SJSA1 (cell line): ENCODE data around the gene BCL7C. TPM values are rescaled to one million over a fixed set of nuclear protein-coding genes. Genes with fewer than 3 reads are reported as not detected.
"Not testable (repeated sequence)": the region's sequence is repeated elsewhere in the genome, so short reads cannot be mapped to it uniquely, and the experiment has no call there.

Experiments used
- DNase-seq, 2 experiments: peaks; one replicate each; pipeline ENCODE4 v3.0.0-alpha.2; 2015 to 2020; ENCODE audit warnings: low spot score in 2 of 2, low read depth in 1 of 2
- H3K27ac ChIP-seq: fragments of 250-450 bp; sonication (Bioruptor Pico); 2 replicates; pipeline ENCODE4 v1.5.1; 2020; ENCODE audit warnings: mild to moderate bottlenecking, moderate library complexity
- H3K27me3 ChIP-seq: fragments of 250-450 bp; sonication (Bioruptor Pico); replicated peaks from 2 replicates; pipeline ENCODE4 v1.5.1; 2020; ENCODE audit warnings: mild to moderate bottlenecking, moderate library complexity
- H3K36me3 ChIP-seq: fragments of 250-450 bp; sonication (Bioruptor Pico); 2 replicates; pipeline ENCODE4 v1.5.1; 2020; ENCODE audit warnings: mild to moderate bottlenecking
- H3K4me1 ChIP-seq: fragments of 250-450 bp; sonication (Bioruptor Pico); replicated peaks from 2 replicates; pipeline ENCODE4 v1.6.1; 2021; ENCODE audit warnings: mild to moderate bottlenecking
- H3K4me3 ChIP-seq: fragments of 250-450 bp; sonication (Bioruptor Pico); 2 replicates; pipeline ENCODE4 v1.5.1; 2020; ENCODE audit warnings: mild to moderate bottlenecking
- H3K9me3 ChIP-seq: fragments of 250-450 bp; sonication (Bioruptor Pico); replicated peaks from 2 replicates; pipeline ENCODE4 v1.5.1; 2020; ENCODE audit warnings: mild to moderate bottlenecking
- total RNA-seq: library from RNA; depleted of rRNA; stranded (reverse); fragments of >200 nt; shearing (Covaris generic); gene quantifications from 2 replicates; pipeline ENCODE4 v1.2.3, GENCODE V29; 2014

Gene BCL7C
- total RNA-seq, 1 experiment from 2014 or later: 52.8 TPM

- no peak for DNase-seq
- no peaks in the 10 kb centered on the region for H3K27me3 ChIP-seq
- peaks cover 47% of the 10 kb centered on the region for H3K36me3 ChIP-seq
- H3K4me3 ChIP-seq: no peak overlapping the region
- H3K27ac ChIP-seq: no peak overlapping the region
- H3K9me3 ChIP-seq: no peaks in the 10 kb centered on the region
- H3K4me1 ChIP-seq: no peaks in the 10 kb centered on the region
Measured at GRCh38 chr16:30882429-30883310, 11.2 kb downstream of the BCL7C start.

GRCh38 chr16:30876867-30877266, 17.0 kb downstream of the BCL7C start:
- Histone ChIP-seq H3K4me1 (peaks cover 17% of the 10 kb centered on the region), H3K9me3 (no peaks in the 10 kb centered on the region), H3K36me3 (peaks cover 25% of the 10 kb centered on the region), H3K27me3 (no peaks in the 10 kb centered on the region), H3K27ac (no peak overlapping the region), H3K4me3 (no peak overlapping the region; the same call in 1 of the 2 replicates)
- no peak for DNase-seq

GRCh38 chr16:30875871-30876801, 17.7 kb downstream of the BCL7C start:
- DNase-seq: peak in 1 of 2 experiments; percentile 8
- Histone ChIP-seq H3K9me3 (no peaks in the 10 kb centered on the region), H3K27me3 (no peaks in the 10 kb centered on the region), H3K4me1 (peaks cover 17% of the 10 kb centered on the region), H3K4me3 (peak overlapping the region; percentile 66), H3K27ac (peak overlapping the region; percentile 77), H3K36me3 (peaks cover 29% of the 10 kb centered on the region)

GRCh38 chr16:30874821-30875717, 18.8 kb downstream of the BCL7C start:
- Histone ChIP-seq H3K36me3 (peaks cover 29% of the 10 kb centered on the region), H3K27ac (peak overlapping the region; percentile 77), H3K4me3 (peak overlapping the region; percentile 66), H3K27me3 (no peaks in the 10 kb centered on the region), H3K4me1 (peaks cover 17% of the 10 kb centered on the region), H3K9me3 (no peaks in the 10 kb centered on the region)
- DNase-seq: peak; percentile 87 to 92

- Histone ChIP-seq H3K36me3 (peaks cover 28% of the 10 kb centered on the region), H3K4me1 (peaks cover 17% of the 10 kb centered on the region), H3K4me3 (peak overlapping the region; percentile 66), H3K27me3 (no peaks in the 10 kb centered on the region), H3K9me3 (no peaks in the 10 kb centered on the region), H3K27ac (peak overlapping the region; percentile 77)
- DNase-seq: no peak
Measured at GRCh38 chr16:30874244-30874820, 19.5 kb downstream of the BCL7C start.

- H3K27me3 ChIP-seq: no peaks in the 10 kb centered on the region
- no peak for DNase-seq
Measured at GRCh38 chr16:30870904-30871303, 23.0 kb downstream of the BCL7C start.

GRCh38 chr16:30867747-30868146, 26.1 kb downstream of the BCL7C start:
- Histone ChIP-seq H3K27ac (no peak overlapping the region), H3K27me3 (no peaks in the 10 kb centered on the region), H3K4me3 (no peak overlapping the region), H3K36me3 (peaks cover 10% of the 10 kb centered on the region), H3K9me3 (no peaks in the 10 kb centered on the region), H3K4me1 (no peaks in the 10 kb centered on the region)
- no peak for DNase-seq

More at GRCh38 chr16:30870904-30871303, 23.0 kb downstream of the BCL7C start:
- Histone ChIP-seq H3K9me3 (no peaks in the 10 kb centered on the region), H3K4me3 (no peak overlapping the region), H3K4me1 (peaks cover 7% of the 10 kb centered on the region), H3K36me3 (peaks cover 17% of the 10 kb centered on the region), H3K27ac (no peak overlapping the region)

GRCh38 chr16:30866031-30866430, 27.8 kb downstream of the BCL7C start:
- Histone ChIP-seq H3K27me3 (no peaks in the 10 kb centered on the region), H3K36me3 (peaks cover 3% of the 10 kb centered on the region; the same call in 1 of the 2 replicates), H3K9me3 (no peaks in the 10 kb centered on the region), H3K27ac (no peak overlapping the region), H3K4me1 (no peaks in the 10 kb centered on the region), H3K4me3 (no peak overlapping the region)
- DNase-seq: no peak

GRCh38 chr16:30863178-30863577, 30.7 kb downstream of the BCL7C start:
- not testable (repeated sequence) for H3K27me3 ChIP-seq, H3K4me3 ChIP-seq, H3K9me3 ChIP-seq, DNase-seq, H3K36me3 ChIP-seq, H3K27ac ChIP-seq, H3K4me1 ChIP-seq

- not testable (repeated sequence) for H3K27me3 ChIP-seq, H3K4me1 ChIP-seq, H3K9me3 ChIP-seq, DNase-seq, H3K36me3 ChIP-seq, H3K4me3 ChIP-seq, H3K27ac ChIP-seq
Measured at GRCh38 chr16:30860729-30861128, 33.1 kb downstream of the BCL7C start.

- no peak overlapping the region for H3K4me3 ChIP-seq
- no peak for DNase-seq
- H3K27me3 ChIP-seq: no peaks in the 10 kb centered on the region
- no peaks in the 10 kb centered on the region for H3K4me1 ChIP-seq
- no peaks in the 10 kb centered on the region for H3K9me3 ChIP-seq
- 0 out of 2 replicates have a peak, but pooled peaks cover 3% of the 10 kb centered on the region for H3K36me3 ChIP-seq
- H3K27ac ChIP-seq: no peak overlapping the region
Measured at GRCh38 chr16:30858829-30859423, 35.0 kb downstream of the BCL7C start.

GRCh38 chr16:30858111-30858495, 35.8 kb downstream of the BCL7C start:
- Histone ChIP-seq H3K27ac (no peak overlapping the region), H3K36me3 (0 out of 2 replicates have a peak, but pooled peaks cover 9% of the 10 kb centered on the region), H3K4me1 (no peaks in the 10 kb centered on the region), H3K4me3 (no peak overlapping the region), H3K9me3 (no peaks in the 10 kb centered on the region), H3K27me3 (no peaks in the 10 kb centered on the region)
- no peak for DNase-seq
